ENCODE measurements around the gene BIN2.
"Not testable (repeated sequence)": the region's sequence is repeated elsewhere in the genome, so short reads cannot be mapped to it uniquely, and the experiment has no call there.

Gene BIN2

DNA sequence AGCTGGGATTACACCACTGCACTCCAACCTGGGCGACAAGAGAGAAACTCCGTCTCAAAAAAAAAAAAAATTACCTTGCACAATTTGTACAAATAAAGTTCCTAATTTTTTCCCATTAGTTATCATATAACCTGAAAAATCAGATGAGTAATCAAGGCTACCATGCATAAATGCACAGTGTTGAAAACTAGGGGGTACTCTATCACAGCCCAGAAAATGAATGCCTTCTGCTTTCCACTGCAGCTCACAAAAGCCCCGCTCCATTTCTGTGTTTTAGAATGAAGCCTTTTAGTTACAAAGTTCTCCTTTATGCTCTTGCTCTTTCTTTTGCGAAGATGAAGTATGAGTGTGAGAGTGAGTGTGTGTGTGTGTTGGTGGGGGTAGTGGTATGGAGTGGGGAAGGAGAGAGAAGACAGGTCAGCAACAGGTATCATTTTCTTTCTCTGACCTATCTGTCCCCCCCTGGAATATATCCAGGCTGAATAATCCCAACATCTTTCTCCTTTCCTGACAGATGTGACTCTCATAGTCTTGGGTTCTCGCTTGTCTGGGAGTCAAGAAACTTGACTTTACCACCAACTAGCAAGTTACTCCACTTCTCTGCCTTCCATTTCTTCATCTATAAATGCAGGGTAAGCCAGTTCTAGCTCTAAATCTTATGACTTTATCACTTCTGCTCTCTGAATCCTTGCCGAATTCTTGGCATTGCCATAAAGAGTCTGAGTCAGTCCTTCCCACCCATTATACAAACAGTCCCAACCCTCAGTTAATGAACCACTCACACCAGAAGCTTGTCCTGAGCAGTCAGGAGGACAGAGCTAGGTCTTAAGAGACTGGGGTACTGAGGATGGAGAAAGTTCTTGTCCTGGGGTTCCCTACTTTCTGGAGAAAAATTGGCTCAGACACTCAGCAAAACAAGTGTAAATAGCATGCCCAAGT is 16.1 kb downstream of the BIN2 start:
- no peak for DNase-seq

- DNase-seq, result no peak
Observed at GRCh38 chr12:51306507-51306906, 17.5 kb downstream of the BIN2 start.

DNA sequence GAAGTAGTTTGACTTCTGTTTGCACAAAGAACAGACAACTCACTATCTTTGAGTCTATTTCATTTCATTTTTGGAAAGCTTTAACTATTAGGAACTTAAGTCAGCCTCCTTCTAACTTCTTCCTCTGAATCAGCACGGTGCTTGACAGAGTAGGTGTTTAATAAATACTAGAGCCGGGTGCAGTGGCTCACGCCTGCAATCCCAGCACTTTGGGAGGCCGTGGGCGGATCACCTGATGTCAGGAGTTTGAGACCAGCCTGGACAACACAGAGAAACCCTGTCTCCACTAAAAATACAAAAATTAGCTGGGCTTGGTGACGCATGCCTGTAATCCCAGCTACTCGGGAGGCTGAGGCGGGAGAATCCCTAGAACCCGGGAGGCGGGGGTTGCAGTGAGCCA is 23.2 kb downstream of the BIN2 start:
- not testable (repeated sequence) for DNase-seq

- DNase-seq, result no peak
Observed at GRCh38 chr12:51295651-51296050, 28.3 kb downstream of the BIN2 start.

GRCh38 chr12:51294097-51294496 is 29.9 kb downstream of the BIN2 start:
- not testable (repeated sequence) for DNase-seq

DNA sequence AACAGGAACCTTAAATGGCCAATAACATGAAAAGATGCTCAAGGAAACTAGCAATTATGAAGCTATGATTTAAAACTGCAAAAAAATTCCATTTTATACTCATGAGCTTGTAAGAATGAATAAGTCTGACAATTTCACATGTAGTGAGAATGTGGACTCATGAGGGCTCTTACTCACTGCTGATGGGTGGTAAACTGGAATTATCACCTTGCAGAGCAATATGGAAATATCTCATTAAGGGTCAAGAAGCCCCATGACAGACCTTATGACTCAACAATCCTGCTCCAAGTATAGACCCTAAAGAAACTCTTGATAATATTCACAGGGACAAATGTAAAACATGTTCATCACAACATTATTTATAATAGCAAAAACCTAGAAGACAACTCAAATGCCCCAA is 30.3 kb downstream of the BIN2 start:
- DNase-seq, result no peak

GRCh38 chr12:51291603-51292513 is 32.1 kb downstream of the BIN2 start:
- not testable (repeated sequence) for DNase-seq

- DNase-seq, result no peak
Observed at GRCh38 chr12:51285843-51286242, 38.1 kb downstream of the BIN2 start.

DNA sequence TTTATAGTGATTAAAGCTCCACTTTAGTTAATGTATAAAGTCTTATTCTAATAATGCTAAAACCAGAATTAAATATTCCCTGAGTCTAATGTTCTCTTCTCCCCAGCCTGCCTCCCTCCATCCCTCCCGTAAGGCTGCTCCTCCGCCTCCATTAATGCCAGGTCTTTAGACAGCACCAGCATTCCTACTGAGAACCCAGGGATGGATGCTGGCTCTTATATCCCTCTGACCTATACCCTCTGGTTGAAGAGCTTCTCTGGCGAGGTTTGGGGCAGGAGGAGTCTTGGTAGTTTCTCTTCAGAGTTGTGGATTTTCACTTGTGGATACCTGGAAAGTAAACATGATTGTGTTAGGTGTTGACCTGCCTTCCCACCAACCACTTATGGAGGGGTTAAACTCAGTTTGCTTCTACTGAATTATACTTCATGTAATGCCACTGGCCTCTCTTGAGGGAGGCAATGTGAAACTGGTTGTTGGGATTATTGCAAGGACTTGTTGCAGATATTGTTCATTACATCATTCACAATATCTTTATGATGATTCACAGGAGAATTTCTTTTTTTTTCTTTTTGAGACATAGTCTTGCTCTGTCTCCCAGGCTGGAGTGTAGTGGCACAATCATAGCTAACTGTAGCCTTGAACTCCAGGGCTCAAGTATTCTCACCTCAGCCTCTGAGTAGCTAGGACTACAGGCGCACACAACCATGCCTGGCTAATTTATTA is 42.6 kb downstream of the BIN2 start:
- DNase-seq, result no peak

GRCh38 chr12:51275088-51275487 is 48.9 kb downstream of the BIN2 start:
- DNase-seq, result no peak

DNA sequence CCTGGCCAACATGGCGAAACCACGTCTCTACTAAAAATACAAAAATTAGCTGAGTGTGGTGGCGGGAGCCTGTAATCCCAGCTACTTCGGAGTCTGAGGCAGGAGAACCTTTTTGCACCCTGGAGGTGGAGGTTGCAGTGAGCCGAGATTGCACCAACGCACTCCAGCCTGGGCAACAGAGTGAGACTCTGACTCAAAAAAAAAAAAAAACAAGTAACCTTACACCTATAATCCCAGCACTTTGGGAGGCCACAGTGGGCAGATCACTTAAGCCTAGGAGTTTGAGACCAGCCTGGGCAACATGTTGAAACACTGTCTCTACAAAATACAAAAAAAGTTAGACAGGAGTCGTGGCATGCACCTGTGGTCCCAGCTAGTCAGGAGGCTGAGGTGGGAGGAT is 51.2 kb downstream of the BIN2 start:
- DNase-seq, result not testable (repeated sequence)

DNA sequence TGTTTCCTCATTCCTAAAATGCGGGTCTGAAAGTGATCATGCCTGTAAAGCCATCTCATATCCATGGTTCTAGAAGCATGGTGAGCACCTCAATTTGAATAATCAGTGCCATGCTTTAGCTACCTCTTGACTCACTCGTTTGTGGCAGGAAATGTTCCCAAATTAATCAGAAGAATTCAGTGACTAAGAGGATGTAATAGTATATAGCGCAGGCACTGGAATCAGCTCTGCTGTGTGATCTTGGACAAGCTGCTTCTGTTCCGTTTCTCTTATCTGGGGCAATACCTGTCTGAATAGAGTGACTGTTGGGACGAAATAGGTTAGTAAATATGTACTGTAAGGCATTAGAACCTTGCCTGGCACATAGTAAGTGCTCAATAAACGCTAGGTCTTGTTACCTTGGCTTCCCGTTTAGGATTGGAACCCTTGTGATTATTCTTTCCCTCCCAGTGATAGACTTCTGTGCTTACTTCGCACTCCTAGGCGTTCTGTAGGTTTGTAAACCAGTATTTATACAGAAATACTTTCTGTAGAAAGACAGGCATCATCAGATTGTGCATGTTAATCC is 52.9 kb downstream of the BIN2 start:
- no peak for DNase-seq

GRCh38 chr12:51270067-51270950 is 53.7 kb downstream of the BIN2 start, which contains the start of gene SMAGP:
SMAGP (minus strand) TSS chr12:51270415; CDS start chr12:51269278, 1,137 bp downstream.
- DNase-seq, result peak; percentile 52

DNA sequence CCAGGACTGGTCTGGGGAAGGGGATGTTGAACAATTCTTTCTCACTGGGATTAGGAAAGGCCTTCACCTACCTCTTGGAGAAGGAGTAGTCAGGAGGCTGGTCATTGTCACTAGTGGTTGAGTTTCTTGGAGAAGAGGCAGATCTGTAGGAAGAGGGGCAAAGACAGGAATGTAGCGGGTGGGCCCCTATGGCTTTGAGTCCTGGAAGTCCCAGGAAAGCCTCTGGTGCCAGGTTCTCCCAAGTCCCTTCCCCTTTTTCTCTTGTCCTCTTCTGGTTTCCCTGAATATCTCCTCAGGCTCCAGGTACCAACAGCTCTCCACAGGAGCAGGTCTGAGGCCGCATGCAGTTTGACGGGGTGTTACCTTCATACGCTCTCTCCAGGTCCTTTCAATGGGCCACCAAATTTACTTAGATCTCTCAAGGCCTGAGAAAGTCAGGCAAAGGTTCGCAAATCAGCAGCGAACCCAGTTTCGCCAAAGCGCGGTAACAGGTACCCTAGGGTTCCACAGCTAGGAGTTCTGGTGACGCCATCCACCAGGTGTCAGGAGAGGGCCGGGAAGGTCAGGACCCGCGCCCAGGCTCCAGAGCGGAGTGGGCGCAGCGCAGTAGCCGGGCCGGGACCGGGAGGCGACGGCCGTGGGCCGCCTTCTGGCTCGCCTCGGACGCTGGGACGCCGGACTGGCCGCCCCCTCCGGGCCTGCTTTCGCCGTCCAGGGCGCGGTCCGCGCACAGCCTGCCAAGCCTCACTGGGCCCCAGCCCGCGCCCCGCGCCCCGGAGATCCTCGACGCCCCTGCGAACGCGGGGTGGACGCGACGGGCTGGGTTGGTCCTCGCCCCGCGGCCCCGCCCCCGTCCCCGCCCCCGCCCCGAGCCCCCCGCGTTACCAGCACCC is 54.6 kb downstream of the BIN2 start:
- DNase-seq, result peak; percentile 66

DNA sequence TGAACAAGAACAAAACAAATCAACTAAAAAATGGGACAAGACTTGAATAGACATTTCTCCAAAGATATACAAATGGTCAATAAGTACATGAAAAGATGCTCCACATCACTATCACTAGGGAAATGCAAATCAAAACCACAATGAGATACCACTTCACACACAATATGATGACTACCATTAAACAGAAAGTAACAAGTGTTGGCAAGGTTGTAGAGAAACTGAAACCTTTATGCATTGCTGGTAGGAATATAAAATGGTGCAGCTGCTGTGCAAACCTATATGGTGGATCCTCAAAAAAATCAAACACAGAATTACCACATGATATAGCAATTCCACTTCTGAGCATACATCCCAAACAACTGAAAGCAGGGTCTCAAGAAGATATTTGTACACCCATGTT is 59.0 kb downstream of the BIN2 start:
- DNase-seq, result peak; percentile 50

DNA sequence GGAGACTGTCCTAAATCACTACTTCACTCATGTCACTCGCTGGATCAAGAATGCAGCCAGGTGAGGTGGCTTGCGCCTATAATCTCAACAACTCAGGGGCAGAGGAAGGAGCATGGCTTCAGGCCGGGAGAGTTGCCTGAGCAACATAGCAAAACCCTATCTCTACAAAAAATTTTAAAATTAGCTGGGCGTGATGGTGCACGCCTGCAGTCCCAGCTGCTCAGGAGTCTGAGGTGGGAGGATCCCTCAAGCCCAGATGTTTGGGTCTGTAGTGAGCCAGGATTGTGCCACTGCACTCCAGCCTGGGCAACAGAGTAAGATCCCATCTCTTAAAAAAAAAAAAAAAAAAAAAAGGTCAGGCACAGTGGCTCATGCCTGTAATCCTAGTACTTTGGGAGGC is 59.7 kb downstream of the BIN2 start:
- DNase-seq, result no peak

- DNase-seq, result no peak
Observed at GRCh38 chr12:51263341-51263740, 60.6 kb downstream of the BIN2 start.

- peak; percentile 45 for DNase-seq
Observed at GRCh38 chr12:51262758-51263177, 61.2 kb downstream of the BIN2 start.

GRCh38 chr12:51259600-51259999 is 64.4 kb downstream of the BIN2 start:
- not testable (repeated sequence) for DNase-seq

- no peak for DNase-seq
Observed at GRCh38 chr12:51254536-51254935, 69.4 kb downstream of the BIN2 start.
